SK-N-SH (cell line): ENCODE measurements around the gene GALNT4. TPM values are rescaled to one million over a fixed set of nuclear protein-coding genes. Genes with fewer than 3 reads are reported as not detected.

Experiments
- CTCF ChIA-PET: fragments of 300-600, 350-600 bp; formaldehyde crosslinking; extraction: SDS; loops from one replicate; lab custom pipeline; 2021; lab: Yijun Ruan, JAX
- POLR2A ChIA-PET: fragments of 350-600 bp; sonication (Branson Sonifier 250); formaldehyde crosslinking; extraction: SDS; loops from one replicate; lab custom pipeline; 2020; ENCODE audit warnings: antibody characterized with exemption, inconsistent platforms; lab: Yijun Ruan, JAX
- DNase-seq: peaks from one replicate; pipeline ENCODE4 v3.0.0; 2012
- H2AFZ ChIP-seq: fragments of 200-600 bp; sonication (generic); 2 replicates; pipeline ENCODE4 v1.8.1; 2016; ENCODE audit warnings: antibody characterized with exemption, mild to moderate bottlenecking, low read depth
- H3F3A ChIP-seq: fragments of 200-600 bp; sonication (generic); replicated peaks from 2 replicates; pipeline ENCODE3; 2016; ENCODE audit warnings: antibody characterized with exemption, mild to moderate bottlenecking; ENCODE audit not compliant: insufficient read depth
- H3K27ac ChIP-seq, 2 experiments: fragments of 200-500 bp in 1 of 2; fragments of 200-600 bp in 1 of 2; sonication (Bioruptor generic) in 1 of 2; sonication (generic), shearing (Covaris generic) in 1 of 2; 2 replicates each; pipeline versions ENCODE4 v1.5.1 to v1.6.1; 2014 to 2016; ENCODE audit warnings: low read depth in 2 of 2, inconsistent platforms in 1 of 2, low read length in 1 of 2, mild to moderate bottlenecking in 1 of 2, mixed read lengths in 1 of 2
- H3K27me3 ChIP-seq: fragments of 200-600 bp; sonication (generic), shearing (Covaris generic); 2 replicates; pipeline ENCODE4 v1.6.1; 2016; ENCODE audit warnings: mixed run types; ENCODE audit not compliant: insufficient read depth
- H3K36me3 ChIP-seq, 2 experiments: fragments of 200-500 bp in 1 of 2; fragments of 200-600 bp in 1 of 2; sonication (Bioruptor generic) in 1 of 2; sonication (generic) in 1 of 2; replicated peaks in 1 of 2; 2 replicates each; pipeline versions ENCODE3 to v1.5.1; 2014 to 2016; ENCODE audit warnings: low read length in 1 of 2, mild to moderate bottlenecking in 1 of 2; ENCODE audit not compliant: insufficient read depth in 2 of 2, control insufficient read depth in 1 of 2
- H3K4me1 ChIP-seq, 2 experiments: fragments of 200-500 bp in 1 of 2; fragments of 200-600 bp in 1 of 2; sonication (Bioruptor generic) in 1 of 2; sonication (generic), shearing (Covaris generic) in 1 of 2; 2 replicates each; pipeline versions ENCODE4 v1.5.1 to v1.6.1; 2014 to 2016; ENCODE audit warnings: low read depth in 1 of 2, low read length in 1 of 2, mixed run types in 1 of 2; ENCODE audit not compliant: insufficient read depth in 2 of 2, control insufficient read depth in 1 of 2
- H3K4me2 ChIP-seq: fragments of 200-600 bp; sonication (generic), shearing (Covaris generic); 2 replicates; pipeline ENCODE4 v1.6.1; 2017; ENCODE audit warnings: mixed run types
- H3K4me3 ChIP-seq, 2 experiments: fragments of 200-500 bp in 1 of 2; fragments of 200-600 bp in 1 of 2; sonication (Bioruptor generic) in 1 of 2; sonication (generic), shearing (Covaris generic) in 1 of 2; 2 replicates each; pipeline versions ENCODE4 v1.5.1 to v1.8.1; 2014 to 2016; ENCODE audit warnings: low read depth in 2 of 2, inconsistent platforms in 1 of 2, low read length in 1 of 2, mild to moderate bottlenecking in 1 of 2, mixed read lengths in 1 of 2, moderate library complexity in 1 of 2
- H3K79me2 ChIP-seq: fragments of 200-600 bp; sonication (generic); 2 replicates; pipeline ENCODE4 v1.8.1; 2017; ENCODE audit warnings: mild to moderate bottlenecking; ENCODE audit not compliant: insufficient read depth
- H3K9ac ChIP-seq: fragments of 200-600 bp; sonication (generic); 2 replicates; pipeline ENCODE4 v1.6.1; 2017; ENCODE audit warnings: mixed run types
- H3K9me2 ChIP-seq: fragments of 200-600 bp; sonication (generic); 2 replicates; pipeline ENCODE4 v1.6.1; 2017; ENCODE audit warnings: mixed run types
- H3K9me3 ChIP-seq: fragments of 200-600 bp; sonication (generic); 2 replicates; pipeline ENCODE4 v1.6.1; 2017; ENCODE audit warnings: mixed run types, mild to moderate bottlenecking, moderate library complexity
- H4K20me1 ChIP-seq: fragments of 200-600 bp; sonication (generic); 2 replicates; pipeline ENCODE4 v1.6.1; 2017; ENCODE audit warnings: mild to moderate bottlenecking, mixed run types; ENCODE audit not compliant: insufficient read depth
- CTCF ChIP-seq: fragments of 200-600 bp; sonication (generic); IDR thresholded peaks from 2 replicates; pipeline ENCODE4 v1.6.1; 2017; ENCODE audit warnings: antibody characterized with exemption, mild to moderate bottlenecking, moderate library complexity
- ELF1 ChIP-seq: IDR thresholded peaks from 2 replicates; pipeline ENCODE4 v1.4.0; 2012
- EP300 ChIP-seq, 2 experiments: IDR thresholded peaks; 2 replicates each; pipeline versions ENCODE4 v1.4.0 to v1.6.1; 2012; ENCODE audit warnings: borderline replicate concordance in 1 of 2, low read depth in 1 of 2, low read length in 1 of 2
- FOXJ3 ChIP-seq: sonication (generic); formaldehyde crosslinking; IDR thresholded peaks from 2 replicates; pipeline ENCODE4 v1.5.1; 2020; ENCODE audit warnings: mild to moderate bottlenecking, missing genetic modification reagents
- FOXM1 ChIP-seq: IDR thresholded peaks from 2 replicates; pipeline ENCODE4 v1.4.0; 2012; ENCODE audit warnings: low read depth, mild to moderate bottlenecking
- GATA2 ChIP-seq: sonication (generic); formaldehyde crosslinking; IDR thresholded peaks from 2 replicates; pipeline ENCODE4 v1.5.0; 2020; ENCODE audit warnings: mild to moderate bottlenecking, missing genetic modification reagents
- IRF3 ChIP-seq: fragments of 150-350 bp; IDR thresholded peaks from 2 replicates; pipeline ENCODE4 v1.6.1; 2016; ENCODE audit warnings: mild to moderate bottlenecking, low read depth, low read length
- MEF2A ChIP-seq: IDR thresholded peaks from 2 replicates; pipeline ENCODE4 v1.4.0; 2012; ENCODE audit warnings: low read depth, borderline replicate concordance
- NFIC ChIP-seq: IDR thresholded peaks from 2 replicates; pipeline ENCODE4 v1.4.0; 2012; ENCODE audit warnings: borderline replicate concordance
- NRF1 ChIP-seq: IDR thresholded peaks from 2 replicates; pipeline ENCODE4 v1.6.1; 2012; ENCODE audit warnings: low read depth, mild to moderate bottlenecking, low read length
- RCOR1 ChIP-seq: fragments of 150-350 bp; IDR thresholded peaks from 2 replicates; pipeline ENCODE4 v1.6.1; 2017; ENCODE audit warnings: antibody characterized with exemption, low read length
- RXRA ChIP-seq: IDR thresholded peaks from 2 replicates; pipeline ENCODE4 v1.4.0; 2012; ENCODE audit warnings: low read depth, mild to moderate bottlenecking, borderline replicate concordance
- SMC3 ChIP-seq: IDR thresholded peaks from 2 replicates; pipeline ENCODE4 v1.6.1; 2012; ENCODE audit warnings: low read depth, low read length, improper control_type of control experiment
- TEAD4 ChIP-seq: IDR thresholded peaks from 2 replicates; pipeline ENCODE4 v1.4.0; 2012; ENCODE audit warnings: mild to moderate bottlenecking, borderline replicate concordance; ENCODE audit not compliant: insufficient read depth
- USF1 ChIP-seq: IDR thresholded peaks from 2 replicates; pipeline ENCODE4 v1.4.0; 2012; ENCODE audit warnings: low read depth, borderline replicate concordance
- ZBTB33 ChIP-seq: IDR thresholded peaks from 2 replicates; pipeline ENCODE4 v1.4.0; 2012; ENCODE audit warnings: low read depth, borderline replicate concordance
- WGBS: methylation state at CpG from one replicate; pipeline ENCODE4 v1.1.6; 2017; ENCODE audit warnings: low lambda C conversion rate; 5-methylcytosine and 5-hydroxymethylcytosine counted together
- polyA plus RNA-seq, 3 experiments: library from polyadenylated mRNA; depleted of rRNA; stranded (reverse); fragments of >200 nt; gene quantifications; 2 replicates each; pipeline ENCODE4 v1.2.3, GENCODE V29; 2012

The GALNT4 gene
- polyA plus RNA-seq, 1 of the 3 experiments (the other 2 are of a cell fraction) = 1.1 TPM

GRCh38 chr12:89490922-89491321 is 33.7 kb downstream of the GALNT4 start:
- DNase-seq = no peak
- ChIA-PET POLR2A (no interaction called here), CTCF (interaction anchor here (3.4 kb wide), 1 partner anchor 473 kb away, joined by 10 read pairs; no protein-coding TSS in a partner anchor)
- no peaks in the 10 kb centered on the region for H3K9me3 ChIP-seq
- H2AFZ ChIP-seq = no peak overlapping the region
- H3K4me1 ChIP-seq = no peaks in the 10 kb centered on the region
- no peak overlapping the region for H3K27ac ChIP-seq
- no peak overlapping the region for H3K4me3 ChIP-seq
- WGBS = 86% methylated on average over 1 of the region's 1 CpG
- peaks cover 3% of the 10 kb centered on the region for H3F3A ChIP-seq
- H4K20me1 ChIP-seq = no peaks in the 10 kb centered on the region
- H3K36me3 ChIP-seq = peaks cover 0 to 5% of the 10 kb centered on the region in 2 experiments
- H3K79me2 ChIP-seq = no peaks in the 10 kb centered on the region; the same call in 1 of the 2 replicates
- no peaks in the 10 kb centered on the region for H3K27me3 ChIP-seq
- no peaks in the 10 kb centered on the region for H3K9me2 ChIP-seq
- no peak for TF ChIP-seq FOXJ3 (CRISPR knock-in tag)
- no peak for TF ChIP-seq RCOR1
- TF ChIP-seq USF1 = no peak
- TF ChIP-seq FOXM1 = no peak
- no peak for TF ChIP-seq CTCF
- TF ChIP-seq EP300 (IDR thresholded peaks at IDR 0.05; ENCODE audit: borderline replicate concordance in 1 of 2, low read depth in 1 of 2, low read length in 1 of 2) = no peak
- no peak for TF ChIP-seq ELF1
- no peak for TF ChIP-seq ZBTB33
- no peak for TF ChIP-seq MEF2A
- no peak for TF ChIP-seq NRF1
- no peak for TF ChIP-seq GATA2 (CRISPR knock-in tag)
- TF ChIP-seq IRF3 = no peak
- no peak for TF ChIP-seq SMC3
- no peak for TF ChIP-seq NFIC
- TF ChIP-seq TEAD4 = no peak
- TF ChIP-seq RXRA = no peak
- TF ChIP-seq, all 33 proteins: peak for 0
- no peak overlapping the region for H3K4me2 ChIP-seq
- H3K9ac ChIP-seq = no peak overlapping the region
